Measurements from ENCODE around the gene LARGE1. TPM values are rescaled to one million over a fixed set of nuclear protein-coding genes. Genes with fewer than 3 reads are reported as not detected.

Gene LARGE1
- total RNA-seq, 1 donor from 2014 or later = 195 TPM

GRCh38 chr22:33350491-33350890 lies 569.8 kb downstream of the LARGE1 start:
- no peak for TF ChIP-seq CTCF (IDR thresholded peaks at IDR 0.05; ENCODE audit: unreplicated experiment)
- H3K9me3 Mint-ChIP-seq (ENCODE audit: low read depth) = peaks cover 8% of the 10 kb centered on the region
- H3K27ac Mint-ChIP-seq = no peak overlapping the region
- no peak overlapping the region for H3K4me3 Mint-ChIP-seq (ENCODE audit: low read depth)
- no peak for DNase-seq (ENCODE audit: low spot score, unreplicated experiment)
- peaks cover 10% of the 10 kb centered on the region for H3K4me1 Mint-ChIP-seq (ENCODE audit: low read depth)
- H3K36me3 Mint-ChIP-seq (ENCODE audit: insufficient read depth) = peaks cover 39% of the 10 kb centered on the region
- no peaks in the 10 kb centered on the region for H3K27me3 Mint-ChIP-seq

- DNase-seq (ENCODE audit: low spot score, unreplicated experiment) = no peak
- Mint-ChIP-seq H3K4me1 (ENCODE audit: low read depth) (no peaks in the 10 kb centered on the region), H3K27me3 (no peaks in the 10 kb centered on the region), H3K36me3 (ENCODE audit: insufficient read depth) (peaks cover 40% of the 10 kb centered on the region), H3K9me3 (ENCODE audit: low read depth) (peaks cover 8% of the 10 kb centered on the region), H3K27ac (no peak overlapping the region), H3K4me3 (ENCODE audit: low read depth) (no peak overlapping the region)
- no peak for TF ChIP-seq CTCF (IDR thresholded peaks at IDR 0.05; ENCODE audit: unreplicated experiment)
Measured at GRCh38 chr22:33347002-33347401, 573.3 kb downstream of the LARGE1 start.

- H3K4me1 Mint-ChIP-seq (ENCODE audit: low read depth) = no peaks in the 10 kb centered on the region
- no peak for DNase-seq (ENCODE audit: low spot score, unreplicated experiment)
- no peaks in the 10 kb centered on the region for H3K9me3 Mint-ChIP-seq (ENCODE audit: low read depth)
- no peak overlapping the region for H3K27ac Mint-ChIP-seq
- peaks cover 27% of the 10 kb centered on the region for H3K36me3 Mint-ChIP-seq (ENCODE audit: insufficient read depth)
- TF ChIP-seq CTCF (IDR thresholded peaks at IDR 0.05; ENCODE audit: unreplicated experiment) = no peak
- H3K4me3 Mint-ChIP-seq (ENCODE audit: low read depth) = no peak overlapping the region
- no peaks in the 10 kb centered on the region for H3K27me3 Mint-ChIP-seq
Measured at GRCh38 chr22:33341611-33342010, 578.7 kb downstream of the LARGE1 start.

- no peak overlapping the region for H3K27ac Mint-ChIP-seq
- H3K9me3 Mint-ChIP-seq (ENCODE audit: low read depth) = no peaks in the 10 kb centered on the region
- no peak overlapping the region for H3K4me3 Mint-ChIP-seq (ENCODE audit: low read depth)
- no peaks in the 10 kb centered on the region for H3K27me3 Mint-ChIP-seq
- H3K4me1 Mint-ChIP-seq (ENCODE audit: low read depth) = peaks cover 5% of the 10 kb centered on the region
- peaks cover 45% of the 10 kb centered on the region for H3K36me3 Mint-ChIP-seq (ENCODE audit: insufficient read depth)
- TF ChIP-seq CTCF (IDR thresholded peaks at IDR 0.05; ENCODE audit: unreplicated experiment) = no peak
- DNase-seq (ENCODE audit: low spot score, unreplicated experiment) = no peak
Measured at GRCh38 chr22:33337524-33337923, 582.8 kb downstream of the LARGE1 start.

- no peaks in the 10 kb centered on the region for H3K27me3 Mint-ChIP-seq
- H3K36me3 Mint-ChIP-seq (ENCODE audit: insufficient read depth) = peaks cover 45% of the 10 kb centered on the region
- H3K27ac Mint-ChIP-seq = no peak overlapping the region
- H3K4me1 Mint-ChIP-seq (ENCODE audit: low read depth) = peaks cover 5% of the 10 kb centered on the region
- no peak for TF ChIP-seq CTCF (IDR thresholded peaks at IDR 0.05; ENCODE audit: unreplicated experiment)
- no peaks in the 10 kb centered on the region for H3K9me3 Mint-ChIP-seq (ENCODE audit: low read depth)
- DNase-seq (ENCODE audit: low spot score, unreplicated experiment) = no peak
- H3K4me3 Mint-ChIP-seq (ENCODE audit: low read depth) = no peak overlapping the region
Measured at GRCh38 chr22:33335611-33336279, 584.5 kb downstream of the LARGE1 start.
